Kidney glomerular epithelial cell (primary cell): ENCODE data around the gene GSTP1.
"Not testable (repeated sequence)": the region's sequence is repeated elsewhere in the genome, so short reads cannot be mapped to it uniquely, and the experiment has no call there.

Experiments
- DNase-seq: peaks from one replicate; lab custom pipeline; 2025; lab: John Stamatoyannopoulos, UW

Gene GSTP1

GRCh38 chr11:67583247-67584204 lies at the start of gene GSTP1:
TSS of gene GSTP1 (plus strand) at chr11:67583812. CDS start at chr11:67583844, 32 bp downstream.
- peak; percentile 91 for DNase-seq

- DNase-seq = no peak
These were observed 49.4 kb upstream of the GSTP1 start for GRCh38 chr11:67534070-67534679.

- DNase-seq = no peak
These were observed 48.1 kb upstream of the GSTP1 start for GRCh38 chr11:67535561-67535960.

- DNase-seq = no peak
These were observed 45.3 kb upstream of the GSTP1 start for GRCh38 chr11:67538306-67538705.

GRCh38 chr11:67538823-67539505 lies 44.6 kb upstream of the GSTP1 start:
- no peak for DNase-seq

- no peak for DNase-seq
These were observed 44.1 kb upstream of the GSTP1 start for GRCh38 chr11:67539550-67539949.

GRCh38 chr11:67541198-67541597 lies 42.4 kb upstream of the GSTP1 start:
- DNase-seq = no peak

GRCh38 chr11:67542169-67542568 lies 41.4 kb upstream of the GSTP1 start:
- no peak for DNase-seq

- DNase-seq = no peak
These were observed 40.6 kb upstream of the GSTP1 start for GRCh38 chr11:67542971-67543370.

GRCh38 chr11:67543585-67543984 lies 40.0 kb upstream of the GSTP1 start:
- DNase-seq = no peak

- peak; percentile 36 for DNase-seq
These were observed 38.9 kb upstream of the GSTP1 start for GRCh38 chr11:67544616-67545242.

GRCh38 chr11:67545280-67545679 lies 38.3 kb upstream of the GSTP1 start:
- no peak for DNase-seq

GRCh38 chr11:67548112-67548511 lies 35.5 kb upstream of the GSTP1 start:
- not testable (repeated sequence) for DNase-seq

- no peak for DNase-seq
These were observed 35.0 kb upstream of the GSTP1 start for GRCh38 chr11:67548555-67549110.

- no peak for DNase-seq
These were observed 32.5 kb upstream of the GSTP1 start for GRCh38 chr11:67551127-67551526.

GRCh38 chr11:67551697-67552096 lies 31.9 kb upstream of the GSTP1 start:
- DNase-seq = not testable (repeated sequence)

- no peak for DNase-seq
These were observed 27.4 kb upstream of the GSTP1 start for GRCh38 chr11:67556244-67556643.

GRCh38 chr11:67558084-67558772 lies 25.4 kb upstream of the GSTP1 start:
- peak; percentile 36 for DNase-seq

GRCh38 chr11:67561971-67562619 lies 21.5 kb upstream of the GSTP1 start:
- DNase-seq = peak; percentile 66

- peak; percentile 47 for DNase-seq
These were observed 20.5 kb upstream of the GSTP1 start for GRCh38 chr11:67562963-67563704.
